ENCODE results near the gene NXPH3. TPM values are rescaled to one million over a fixed set of nuclear protein-coding genes. Genes with fewer than 3 reads are reported as not detected.

NXPH3 gene
- total and polyA plus RNA-seq, 2 of the 13 experiments (the other 11 are each of a cell fraction or from before 2014, with no cell fraction given), result 0.04 to 0.58 TPM

GRCh38 chr17:49600949-49601348 is 25.3 kb downstream of the NXPH3 start:
- Histone ChIP-seq H2AFZ (ENCODE audit: low read length) (no peak overlapping the region), H3K4me3 (replicated peaks in 1 of 3; ENCODE audit: insufficient read depth in 1 of 3, low read depth in 2 of 3, low read length in 3 of 3) (no peak overlapping the region), H3K4me2 (ENCODE audit: low read depth, low read length) (no peak overlapping the region), H3K27ac (ENCODE audit: extremely low read length, insufficient read depth, low read length) (no peak overlapping the region), H3K36me3 (replicated peaks in 1 of 2; ENCODE audit: control insufficient read depth in 1 of 2, insufficient read depth in 2 of 2, low read length in 2 of 2) (peaks cover 18 to 57% of the 10 kb centered on the region in 2 experiments), H3K9ac (ENCODE audit: insufficient read depth, low read depth, low read length) (no peak overlapping the region), H3K79me2 (ENCODE audit: insufficient read depth, low read length) (no peaks in the 10 kb centered on the region), H3K4me1 (ENCODE audit: insufficient read depth, low read length) (peaks cover 31% of the 10 kb centered on the region), H4K20me1 (ENCODE audit: insufficient read depth, low read length) (no peaks in the 10 kb centered on the region), H3K27me3 (ENCODE audit: control insufficient read depth in 1 of 2, insufficient read depth in 2 of 2, low read length in 2 of 2) (no peaks in the 10 kb centered on the region), H3K9me3 (ENCODE audit: low read length) (no peaks in the 10 kb centered on the region)
- BruUV-seq (replicated peaks), result no TSS peak
- FAIRE-seq, result no peak
- ATAC-seq, result no peak
- POLR2A ChIA-PET, result no interaction called here
- TF ChIP-seq CCDC6 (CRISPR knock-in tag; IDR thresholded peaks at IDR 0.05), result no peak
- TF ChIP-seq ZSCAN12 (CRISPR knock-in tag; IDR thresholded peaks at IDR 0.05), result no peak
- no peak for TF ChIP-seq NFE2 (CRISPR knock-in tag; IDR thresholded peaks at IDR 0.05)
- no peak for TF ChIP-seq ZNF382 (CRISPR knock-in tag; IDR thresholded peaks at IDR 0.05; ENCODE audit: borderline replicate concordance)
- TF ChIP-seq ZKSCAN1 (IDR thresholded peaks at IDR 0.05; ENCODE audit: low read length), result no peak
- no peak for TF ChIP-seq ASH2L (IDR thresholded peaks at IDR 0.05; ENCODE audit: insufficient read length, low read depth, low read length)
- no peak for TF ChIP-seq ZNF253 (CRISPR knock-in tag; IDR thresholded peaks at IDR 0.05; ENCODE audit: borderline replicate concordance)
- TF ChIP-seq SPEN (CRISPR knock-in tag; IDR thresholded peaks at IDR 0.05; ENCODE audit: low read depth), result no peak
- CTCF ChIA-PET (ENCODE audit: low intra/inter-chr PET ratio, low total read pairs), result no interaction called here
- in situ Hi-C loops (cut with HindIII; ENCODE audit: extremely low pct_ligation_motif_present, low pct_unique_long_range_greater_than_20kb), result no loop called here
- no peak for DNase-seq (ENCODE audit: low spot score)
- intact Hi-C loops (cut with micrococcal nuclease; ENCODE audit: unreplicated experiment), result no loop called here

GRCh38 chr17:49602783-49603182 is 27.1 kb downstream of the NXPH3 start:
- BruUV-seq (replicated peaks), result no TSS peak
- no peaks in the 10 kb centered on the region for H3K79me2 ChIP-seq (ENCODE audit: insufficient read depth, low read length)
- no peaks in the 10 kb centered on the region for H4K20me1 ChIP-seq (ENCODE audit: insufficient read depth, low read length)
- ChIA-PET POLR2A (no interaction called here), CTCF (ENCODE audit: low intra/inter-chr PET ratio, low total read pairs) (no interaction called here)
- DNase-seq (ENCODE audit: low spot score), result no peak
- no peak overlapping the region for H3K27ac ChIP-seq (ENCODE audit: extremely low read length, insufficient read depth, low read length)
- no peak overlapping the region for H2AFZ ChIP-seq (ENCODE audit: low read length)
- H3K27me3 ChIP-seq (ENCODE audit: control insufficient read depth in 1 of 2, insufficient read depth in 2 of 2, low read length in 2 of 2), result no peaks in the 10 kb centered on the region
- FAIRE-seq, result no peak
- no peak for ATAC-seq
- H3K4me3 ChIP-seq (replicated peaks in 1 of 3; ENCODE audit: insufficient read depth in 1 of 3, low read depth in 2 of 3, low read length in 3 of 3), result no peak overlapping the region
- H3K9me3 ChIP-seq (ENCODE audit: low read length), result no peaks in the 10 kb centered on the region
- peaks cover 12% of the 10 kb centered on the region for H3K4me1 ChIP-seq (ENCODE audit: insufficient read depth, low read length)
- no peak overlapping the region for H3K4me2 ChIP-seq (ENCODE audit: low read depth, low read length)
- intact Hi-C loops (cut with micrococcal nuclease; ENCODE audit: unreplicated experiment), result no loop called here
- in situ Hi-C loops (cut with HindIII; ENCODE audit: extremely low pct_ligation_motif_present, low pct_unique_long_range_greater_than_20kb), result no loop called here
- no peak overlapping the region for H3K9ac ChIP-seq (ENCODE audit: insufficient read depth, low read depth, low read length)
- H3K36me3 ChIP-seq (replicated peaks in 1 of 2; ENCODE audit: control insufficient read depth in 1 of 2, insufficient read depth in 2 of 2, low read length in 2 of 2), result peaks cover 22 to 63% of the 10 kb centered on the region in 2 experiments
- TF ChIP-seq SAFB2 (CRISPR knock-in tag; IDR thresholded peaks at IDR 0.05; ENCODE audit: borderline replicate concordance, low read depth), result no peak
- TF ChIP-seq TCF7L2 (IDR thresholded peaks at IDR 0.05; ENCODE audit: low read depth, low read length), result no peak
- no peak for TF ChIP-seq ZNF484 (CRISPR knock-in tag; IDR thresholded peaks at IDR 0.05; ENCODE audit: borderline replicate concordance, low read depth)
- no peak for TF ChIP-seq NCOA5 (CRISPR knock-in tag; IDR thresholded peaks at IDR 0.05)
- no peak for TF ChIP-seq NR3C1 (CRISPR knock-in tag; IDR thresholded peaks at IDR 0.05)
- no peak for TF ChIP-seq ZNF3 (CRISPR knock-in tag; IDR thresholded peaks at IDR 0.05)
- TF ChIP-seq HMGA1 (CRISPR knock-in tag; conservative IDR thresholded peaks at IDR 0.05), result no peak
- no peak for TF ChIP-seq GMEB1 (CRISPR knock-in tag; IDR thresholded peaks at IDR 0.05; ENCODE audit: borderline replicate concordance)
- no peak for TF ChIP-seq HOXA3 (CRISPR knock-in tag; IDR thresholded peaks at IDR 0.05)
- TF ChIP-seq, protein P1, sequence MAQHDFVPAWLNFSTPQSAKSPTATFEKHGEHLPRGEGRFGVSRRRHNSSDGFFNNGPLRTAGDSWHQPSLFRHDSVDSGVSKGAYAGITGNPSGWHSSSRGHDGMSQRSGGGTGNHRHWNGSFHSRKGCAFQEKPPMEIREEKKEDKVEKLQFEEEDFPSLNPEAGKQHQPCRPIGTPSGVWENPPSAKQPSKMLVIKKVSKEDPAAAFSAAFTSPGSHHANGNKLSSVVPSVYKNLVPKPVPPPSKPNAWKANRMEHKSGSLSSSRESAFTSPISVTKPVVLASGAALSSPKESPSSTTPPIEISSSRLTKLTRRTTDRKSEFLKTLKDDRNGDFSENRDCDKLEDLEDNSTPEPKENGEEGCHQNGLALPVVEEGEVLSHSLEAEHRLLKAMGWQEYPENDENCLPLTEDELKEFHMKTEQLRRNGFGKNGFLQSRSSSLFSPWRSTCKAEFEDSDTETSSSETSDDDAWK (CRISPR knock-in tag; IDR thresholded peaks at IDR 0.05), result no peak

All from HepG2 (cell line).